ENCODE data around the gene EIF4G3. TPM values are rescaled to one million over a fixed set of nuclear protein-coding genes. Genes with fewer than 3 reads are reported as not detected.
"Not testable (repeated sequence)": the region's sequence is repeated elsewhere in the genome, so short reads cannot be mapped to it uniquely, and the experiment has no call there.

Gene EIF4G3
- total RNA-seq, 1 donor from 2014 or later = 50.5 TPM

- no peak for DNase-seq (ENCODE audit: low spot score in 2 of 2)
Measured at GRCh38 chr1:21117159-21117558, 59.5 kb downstream of the EIF4G3 start.

DNA sequence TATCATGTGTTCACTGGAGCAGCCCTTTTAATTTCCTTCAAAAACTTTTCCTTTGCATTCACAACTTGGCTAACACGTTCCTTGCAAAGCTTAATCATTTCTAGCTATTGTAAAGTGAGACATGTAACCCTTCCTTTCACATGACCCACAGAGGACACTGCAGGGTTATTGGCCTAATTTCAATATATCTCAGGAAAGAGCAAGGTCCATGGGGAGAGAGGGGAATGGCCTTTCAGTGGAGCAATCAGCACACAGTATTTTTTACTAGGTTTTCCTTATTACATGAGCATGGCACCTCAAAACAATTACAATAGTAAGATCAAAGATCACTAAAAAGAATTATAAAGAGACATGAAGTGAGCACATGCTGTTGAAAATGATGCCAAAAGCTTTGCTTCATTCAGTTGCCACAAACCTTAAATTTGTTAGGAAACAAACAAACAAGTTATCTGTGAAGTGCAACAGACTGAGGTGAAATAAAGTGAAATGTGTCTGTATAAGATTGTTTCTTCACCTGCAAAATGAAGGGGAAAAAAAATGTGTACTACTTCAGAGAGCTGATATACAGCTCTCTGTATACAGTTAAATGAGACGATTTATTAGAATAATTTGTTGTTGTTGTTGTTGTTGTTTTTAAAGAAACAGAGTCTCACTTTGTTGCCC is 61.5 kb downstream of the EIF4G3 start:
- FAIRE-seq (no peak), DNase-seq (ENCODE audit: low spot score in 2 of 2) (no peak)

More at GRCh38 chr1:21117159-21117558, 59.5 kb downstream of the EIF4G3 start:
- no peak for FAIRE-seq

GRCh38 chr1:21114431-21114830 is 62.3 kb downstream of the EIF4G3 start:
- FAIRE-seq (no peak), DNase-seq (ENCODE audit: low spot score in 2 of 2) (no peak)

DNA sequence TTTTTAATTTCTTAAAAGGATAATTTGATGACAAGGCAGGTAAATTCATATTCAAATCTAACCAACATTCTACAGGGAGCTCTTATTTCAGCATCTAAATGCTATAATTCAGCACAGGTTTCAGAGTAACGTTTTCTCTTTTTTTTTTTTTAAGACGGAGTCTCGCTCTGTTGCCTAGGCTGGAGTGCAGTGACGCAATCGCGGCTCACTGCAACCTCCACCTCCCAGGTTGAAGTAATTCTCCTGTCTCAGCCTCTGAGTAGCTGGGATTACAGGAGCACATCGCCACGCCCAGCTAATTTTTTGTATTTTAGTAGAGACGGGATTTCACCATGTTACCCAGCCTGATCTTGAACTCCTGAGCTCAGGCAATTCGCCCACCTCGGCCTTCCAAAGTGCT is 66.5 kb downstream of the EIF4G3 start:
- FAIRE-seq = no peak

DNA sequence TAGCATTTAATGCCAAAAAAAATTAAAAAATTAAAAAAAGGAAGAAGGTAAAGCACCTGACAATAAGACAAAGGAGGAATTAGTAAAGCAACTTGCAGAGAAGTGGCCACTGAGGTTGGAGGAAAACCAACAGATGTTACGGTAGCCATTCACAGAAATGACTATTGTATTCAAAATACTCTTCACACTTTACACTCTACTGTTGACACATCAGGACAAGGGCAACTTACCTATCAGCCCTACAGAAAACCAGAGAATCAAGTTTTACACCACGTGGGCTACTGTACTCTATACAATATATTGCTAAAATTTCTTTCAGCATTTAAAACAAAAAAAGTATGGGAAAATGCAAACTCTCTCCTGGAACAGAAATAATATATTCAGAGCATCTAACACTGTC is 70.0 kb downstream of the EIF4G3 start:
- FAIRE-seq = no peak

More for the DNA sequence above, 66.5 kb downstream of the EIF4G3 start:
- DNase-seq (ENCODE audit: low spot score in 2 of 2) = no peak

DNA sequence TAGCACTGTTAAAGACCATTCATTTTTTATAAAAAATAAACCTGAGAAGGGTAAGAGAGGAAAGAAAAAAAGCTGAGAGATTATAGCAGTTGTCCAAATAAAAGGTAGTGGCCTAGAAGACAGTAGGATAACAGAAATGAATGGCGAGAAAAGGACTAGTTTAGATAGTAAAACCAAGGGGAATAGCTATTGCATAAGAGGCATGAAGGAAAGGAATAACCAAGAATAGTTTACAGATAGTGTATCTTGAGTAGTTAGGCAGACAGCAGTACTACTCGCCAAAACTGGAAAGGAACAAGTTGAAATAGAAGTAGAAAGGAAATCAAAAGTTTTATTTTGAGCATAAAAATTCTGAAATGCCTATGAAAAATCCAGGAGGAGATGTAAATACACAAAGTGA is 70.5 kb downstream of the EIF4G3 start:
- DNase-seq (ENCODE audit: low spot score in 2 of 2) (no peak), FAIRE-seq (no peak)

More for the DNA sequence above, 70.0 kb downstream of the EIF4G3 start:
- no peak for DNase-seq (ENCODE audit: low spot score in 2 of 2)

- DNase-seq (ENCODE audit: low spot score in 2 of 2) (no peak), FAIRE-seq (no peak)
Measured at GRCh38 chr1:21105807-21106206, 70.9 kb downstream of the EIF4G3 start.

DNA sequence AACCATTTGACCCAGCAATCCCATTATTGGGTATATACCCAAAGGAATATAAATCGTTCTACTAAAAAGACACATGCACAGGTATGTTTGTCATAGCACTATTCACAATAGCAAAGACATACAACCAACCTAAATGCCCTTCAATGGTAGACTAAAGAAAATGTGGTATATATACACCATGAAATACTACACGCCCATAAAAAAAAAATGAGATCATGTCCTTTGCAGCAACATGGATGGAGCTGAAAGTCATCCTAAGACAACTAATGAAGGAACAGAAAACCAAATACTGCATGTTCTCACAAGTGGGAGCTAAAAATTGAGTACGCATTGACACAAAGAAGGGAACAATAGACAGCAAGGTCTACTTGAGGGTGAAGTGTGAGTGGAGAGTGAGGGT is 72.0 kb downstream of the EIF4G3 start:
- no peak for FAIRE-seq
- no peak for DNase-seq (ENCODE audit: low spot score in 2 of 2)

- FAIRE-seq = no peak
- DNase-seq (ENCODE audit: low spot score in 2 of 2) = no peak
Measured at GRCh38 chr1:21100481-21100921, 76.2 kb downstream of the EIF4G3 start.

DNA sequence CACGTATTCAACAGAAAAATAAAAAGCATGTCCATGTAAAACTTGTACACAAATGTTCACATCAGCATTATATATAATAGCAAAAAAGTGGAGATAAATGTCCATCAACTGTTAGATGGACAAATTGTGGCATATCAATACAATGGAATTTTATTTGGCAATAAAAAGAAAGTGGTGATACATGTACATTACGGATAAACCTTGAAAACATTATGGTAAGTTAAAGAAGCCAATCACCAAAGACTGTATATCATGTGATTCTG is 76.9 kb downstream of the EIF4G3 start:
- FAIRE-seq = no peak
- no peak for DNase-seq (ENCODE audit: low spot score in 2 of 2)

DNA sequence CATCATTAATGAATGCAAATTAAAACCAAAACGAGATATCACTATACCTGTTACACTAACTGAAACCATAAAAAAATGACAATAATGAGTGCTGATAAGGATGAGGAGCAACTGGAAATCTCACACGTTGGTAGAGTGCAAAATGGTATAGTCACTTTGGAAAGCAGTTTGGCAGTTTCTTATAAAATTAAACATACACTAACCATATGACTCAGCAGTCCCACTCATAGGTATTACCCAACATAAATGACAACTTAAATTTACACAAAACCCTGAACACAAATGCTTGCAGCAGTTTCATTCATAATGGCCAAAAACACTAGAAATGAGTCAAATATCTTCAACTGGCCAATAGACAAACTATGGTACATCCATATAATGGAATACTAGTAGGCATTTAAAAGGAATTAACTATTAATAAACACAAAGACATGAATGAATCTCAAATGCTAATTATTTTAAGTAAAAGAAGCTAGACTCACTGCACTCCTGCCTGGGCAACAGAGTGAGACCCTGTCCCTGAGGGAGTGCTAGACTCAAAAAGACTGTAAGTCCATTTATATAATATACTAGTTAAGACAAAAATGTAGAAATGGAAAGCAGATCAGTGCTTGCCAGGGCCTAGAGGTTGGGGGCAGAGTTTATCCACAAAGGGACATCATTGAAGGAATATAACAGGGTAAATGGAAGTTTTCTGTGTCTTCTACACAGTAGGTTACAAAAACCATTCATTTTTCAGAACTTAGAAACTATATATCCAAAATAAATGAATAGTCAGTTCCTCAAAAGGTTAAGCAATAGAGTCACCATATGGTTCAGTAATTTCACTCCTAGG is 77.4 kb downstream of the EIF4G3 start:
- no peak for DNase-seq (ENCODE audit: low spot score in 2 of 2)
- no peak for FAIRE-seq

- no peak for FAIRE-seq
- no peak for DNase-seq (ENCODE audit: low spot score in 2 of 2)
Measured at GRCh38 chr1:21098186-21098915, 78.3 kb downstream of the EIF4G3 start.

GRCh38 chr1:21097729-21098128 is 79.0 kb downstream of the EIF4G3 start:
- DNase-seq (ENCODE audit: low spot score in 2 of 2) (no peak), FAIRE-seq (no peak)

GRCh38 chr1:21095976-21096375 is 80.7 kb downstream of the EIF4G3 start:
- DNase-seq (ENCODE audit: low spot score in 2 of 2) = no peak
- FAIRE-seq = no peak

GRCh38 chr1:21094282-21094681 is 82.4 kb downstream of the EIF4G3 start:
- DNase-seq (ENCODE audit: low spot score in 2 of 2); FAIRE-seq: not testable (repeated sequence)

DNA sequence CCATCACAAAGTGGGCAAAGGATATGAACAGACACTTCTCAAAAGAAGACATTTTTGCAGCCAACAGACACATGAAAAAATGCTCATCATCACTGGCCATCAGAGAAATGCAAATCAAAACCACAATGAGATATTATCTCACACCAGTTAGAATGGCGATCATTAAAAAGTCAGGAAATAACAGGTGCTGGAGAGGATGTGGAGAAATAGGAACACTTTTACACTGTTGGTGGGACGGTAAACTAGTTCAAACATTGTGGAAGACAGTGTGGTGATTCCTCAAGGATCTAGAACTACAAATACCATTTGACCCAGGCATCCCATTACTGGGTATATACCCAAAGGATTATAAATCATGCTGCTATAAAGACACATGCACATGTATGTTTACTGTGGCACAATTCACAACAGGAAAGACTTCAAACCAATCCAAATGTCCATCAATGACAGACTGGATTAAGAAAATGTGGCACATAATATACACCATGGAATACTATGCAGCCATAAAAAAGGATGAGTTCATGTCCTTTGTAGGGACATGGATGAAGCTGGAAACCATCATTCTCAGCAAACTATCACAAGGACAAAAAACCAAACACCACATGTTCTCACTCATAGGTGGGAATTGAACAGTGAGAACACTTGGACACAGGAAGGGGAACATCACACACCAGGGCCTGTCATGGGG is 83.3 kb downstream of the EIF4G3 start:
- not testable (repeated sequence) for DNase-seq (ENCODE audit: low spot score in 2 of 2); FAIRE-seq

DNA sequence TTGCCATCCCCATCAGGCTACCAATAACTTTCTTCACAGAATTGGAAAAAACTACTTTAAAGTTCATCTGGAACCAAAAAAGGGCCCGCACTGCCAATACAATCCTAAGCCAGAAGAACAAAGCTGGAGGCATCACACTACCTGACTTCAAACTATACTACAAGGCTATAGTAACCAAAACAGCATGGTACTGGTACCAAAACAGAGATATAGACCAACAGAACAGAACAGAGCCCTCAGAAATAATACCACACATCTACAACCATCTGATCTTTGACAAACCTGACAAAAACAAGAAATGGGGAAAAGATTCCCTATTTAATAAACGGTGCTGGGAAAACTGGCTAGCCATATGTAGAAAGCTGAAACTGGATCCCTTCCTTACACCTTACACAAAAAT is 84.2 kb downstream of the EIF4G3 start:
- not testable (repeated sequence) for DNase-seq (ENCODE audit: low spot score in 2 of 2); FAIRE-seq

- not testable (repeated sequence) for DNase-seq (ENCODE audit: low spot score in 2 of 2); FAIRE-seq
Measured at GRCh38 chr1:21091053-21091690, 85.5 kb downstream of the EIF4G3 start.

DNA sequence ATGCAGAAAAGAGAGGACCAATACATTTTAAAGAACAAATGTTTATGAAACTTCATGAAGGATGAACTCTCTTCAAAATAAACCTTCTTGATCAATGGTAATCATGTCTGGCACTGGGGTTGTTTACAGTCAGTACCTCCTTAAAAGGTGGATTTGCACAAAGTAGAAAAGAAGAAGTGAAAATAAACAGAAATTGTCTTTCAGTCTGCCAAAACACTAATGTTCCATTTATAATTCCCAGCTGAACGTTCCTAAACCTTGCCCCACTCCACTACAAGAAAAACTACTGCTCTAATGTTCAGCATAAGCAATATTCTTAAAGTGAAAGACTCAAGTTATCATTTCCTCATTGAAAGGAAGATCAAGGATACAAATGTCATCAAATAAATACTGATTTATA is 86.2 kb downstream of the EIF4G3 start:
- FAIRE-seq (no peak), DNase-seq (ENCODE audit: low spot score in 2 of 2) (no peak)

DNA sequence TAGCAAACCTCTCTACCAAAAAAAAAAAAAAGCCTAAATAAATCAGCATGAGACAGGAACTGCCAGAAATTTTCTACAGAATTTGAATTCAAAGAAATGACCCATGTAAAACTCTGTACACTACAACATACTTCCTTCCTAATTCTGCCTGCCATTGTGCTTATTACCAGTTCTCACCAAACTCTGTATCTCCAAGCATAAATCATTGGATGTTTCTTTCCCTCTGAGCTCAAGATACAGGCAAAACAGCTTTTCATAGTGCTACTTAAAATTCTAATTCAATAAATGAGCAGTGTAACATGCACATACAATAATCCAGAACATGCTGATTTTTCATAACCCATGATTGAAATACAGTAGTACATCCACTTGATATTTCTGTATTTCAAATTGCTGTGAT is 87.0 kb downstream of the EIF4G3 start:
- FAIRE-seq = no peak

More for the DNA sequence above, 87.0 kb downstream of the EIF4G3 start:
- DNase-seq (ENCODE audit: low spot score in 2 of 2) = no peak

All from frontal cortex (tissue), 4 donors.